NCI-H187 treated with DMSO at 0.1 percent for 48 hours (cell line): ENCODE results near the gene MAP3K20.
"Not testable (repeated sequence)": the region's sequence is repeated elsewhere in the genome, so short reads cannot be mapped to it uniquely, and the experiment has no call there.

Experiments
- DNase-seq: peaks from one replicate; lab custom pipeline; 2025; lab: John Stamatoyannopoulos, UW

The MAP3K20 gene

DNA sequence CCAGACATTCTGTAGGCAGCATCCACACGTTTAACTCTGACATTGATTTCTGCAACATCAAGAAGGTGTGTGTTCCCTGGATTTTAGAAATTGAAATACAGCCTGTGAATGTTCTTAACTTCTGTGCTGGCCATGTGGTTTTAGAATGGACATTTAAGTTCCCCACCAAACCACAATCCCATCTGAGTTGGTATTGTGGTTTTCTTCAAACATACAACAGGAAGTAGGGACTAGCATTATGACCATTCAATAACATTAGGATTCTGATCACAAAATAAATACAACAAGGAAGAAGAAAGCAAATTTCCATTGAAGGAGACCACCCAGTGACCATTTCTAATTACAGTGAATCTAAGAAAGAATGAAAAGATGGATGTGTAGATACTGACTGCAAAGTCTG, 51.2 kb downstream of the MAP3K20 start:
- no peak for DNase-seq

DNA sequence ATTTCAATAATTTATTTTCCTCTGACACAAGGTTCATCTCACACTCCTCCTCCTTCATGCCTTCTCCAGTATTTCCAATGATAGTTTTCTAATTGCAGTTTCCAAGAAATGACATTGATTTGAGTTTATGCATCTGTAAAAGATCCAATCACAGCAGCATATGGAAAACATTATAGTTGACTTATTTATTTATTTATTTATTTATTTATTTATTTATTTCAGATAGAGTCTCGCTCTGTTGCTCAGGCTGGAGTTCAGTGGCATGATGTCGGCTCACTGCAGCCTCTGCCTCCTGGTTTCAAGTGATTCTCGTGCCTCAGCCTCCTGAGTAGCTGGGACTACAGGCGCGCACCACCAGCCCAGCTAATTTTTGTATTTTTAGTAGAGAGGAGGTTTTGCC, 52.5 kb downstream of the MAP3K20 start:
- not testable (repeated sequence) for DNase-seq

DNA sequence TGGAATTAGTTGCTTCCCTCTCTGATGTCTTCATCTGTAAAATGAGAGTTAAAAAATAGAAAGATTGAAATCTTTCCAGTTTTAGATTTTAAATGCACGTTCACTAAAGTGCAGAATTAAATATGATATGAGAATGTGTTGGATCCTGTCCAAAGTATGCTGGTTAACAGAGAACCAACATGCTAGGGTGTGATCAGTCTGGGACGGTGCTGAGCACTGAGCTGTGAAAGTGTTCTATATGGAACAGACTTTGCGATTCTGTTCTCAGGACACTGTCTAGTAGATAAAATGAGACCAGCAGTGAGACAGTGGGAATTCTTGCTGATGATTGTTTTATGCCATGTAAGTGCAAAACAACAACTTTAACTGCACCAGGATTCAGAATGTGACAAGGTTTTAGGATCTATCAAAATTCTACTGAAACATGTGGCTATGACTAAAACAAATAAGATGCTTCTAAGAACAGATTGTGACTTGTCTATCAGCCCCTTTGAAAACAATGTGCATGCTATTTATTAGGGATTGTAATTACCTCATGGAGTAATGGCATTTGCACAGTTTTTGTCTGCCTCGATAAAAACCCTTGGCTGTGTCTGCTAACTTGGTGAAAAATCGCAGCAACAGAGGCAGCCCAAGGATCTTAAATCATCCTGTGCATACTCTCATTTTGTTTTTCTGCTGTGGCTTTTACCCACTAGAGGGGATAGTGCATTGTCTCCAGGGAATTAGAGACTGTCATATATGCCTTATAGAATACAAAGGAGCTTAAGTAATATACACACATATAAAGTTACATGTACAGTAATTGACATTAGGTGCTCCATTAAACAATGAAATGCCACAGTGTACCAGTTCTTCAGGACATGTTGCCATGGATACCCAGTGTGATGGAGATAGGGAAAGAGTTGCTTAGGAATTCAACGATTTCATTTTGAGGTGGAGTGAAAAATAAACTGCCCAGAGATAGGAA, 55.1 kb downstream of the MAP3K20 start:
- DNase-seq, result no peak

DNA sequence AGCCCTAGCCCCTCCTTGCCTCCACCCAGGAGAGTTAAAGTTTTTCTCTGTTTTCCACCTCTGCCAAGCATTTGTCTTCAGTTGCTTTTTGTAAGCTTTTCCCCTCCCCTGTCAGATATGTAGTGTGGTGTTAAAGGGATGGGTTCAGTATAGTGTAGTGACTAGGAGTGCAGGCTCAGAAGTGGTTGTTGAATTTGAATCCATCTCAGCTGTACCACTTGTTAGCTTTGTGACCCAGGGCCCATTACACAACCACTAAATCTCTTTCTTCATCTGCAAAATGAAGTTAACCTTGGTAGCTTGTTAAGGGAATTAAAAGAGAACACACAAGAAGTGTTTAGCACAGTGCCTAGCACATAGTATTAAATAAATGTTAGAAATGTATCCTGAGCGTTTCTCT, 56.9 kb downstream of the MAP3K20 start:
- DNase-seq, result no peak

DNA sequence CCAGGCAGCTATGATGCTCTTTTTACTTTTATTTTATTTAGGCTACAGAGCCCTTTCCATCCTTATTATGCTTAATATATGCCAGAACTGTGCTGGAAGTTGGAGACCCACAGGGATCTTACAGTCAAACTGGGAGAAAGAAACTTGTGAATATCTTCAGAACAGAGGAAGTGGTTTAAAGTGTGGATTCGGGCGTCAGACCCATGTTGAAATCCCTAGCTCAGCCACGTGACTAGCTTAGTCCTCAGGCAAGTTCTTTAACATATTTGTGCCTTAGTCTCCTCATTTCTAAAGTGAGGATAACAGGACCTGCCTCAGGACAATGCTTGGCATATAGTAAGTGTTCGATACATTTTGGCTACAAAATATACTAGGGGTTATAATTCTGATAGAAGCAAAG, 59.1 kb downstream of the MAP3K20 start:
- DNase-seq, result no peak

DNA sequence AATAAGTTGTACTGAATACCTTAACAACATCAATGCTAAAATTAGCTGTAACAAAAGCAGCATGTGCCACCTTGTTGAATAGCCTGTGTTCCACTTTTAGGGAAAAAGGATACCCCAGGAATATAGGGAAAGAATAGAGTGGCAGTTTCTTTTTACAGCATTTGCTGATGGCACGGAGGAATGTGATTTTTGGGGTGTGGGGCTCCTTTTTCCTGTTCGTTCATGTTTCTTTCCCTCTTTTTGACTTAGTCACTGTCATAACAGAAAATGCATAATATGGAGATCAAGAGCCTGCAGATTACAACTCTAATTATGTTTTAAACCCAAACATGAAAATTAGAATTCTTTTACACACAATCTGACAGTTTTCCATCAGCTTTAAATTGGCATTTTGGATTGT, 60.4 kb downstream of the MAP3K20 start:
- DNase-seq, result no peak

DNA sequence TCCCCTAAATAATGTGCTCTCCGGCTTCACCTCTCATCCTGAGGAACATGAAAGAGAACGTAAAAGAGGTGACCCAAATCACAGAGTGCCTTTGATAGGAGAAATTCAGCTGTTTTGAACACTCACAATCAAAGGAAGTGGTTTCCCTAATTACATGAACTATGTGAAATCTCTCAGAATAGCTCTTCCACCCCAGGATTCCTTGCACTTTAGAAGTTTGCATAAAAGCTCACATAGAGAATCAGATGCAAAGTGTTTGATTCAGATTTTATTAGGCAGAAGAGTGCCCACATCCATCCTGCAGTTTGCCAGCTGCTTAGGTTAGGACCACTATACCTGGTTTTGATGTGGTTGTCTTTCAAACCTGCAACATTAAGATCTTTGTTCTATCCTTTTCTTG, 61.0 kb downstream of the MAP3K20 start:
- DNase-seq, result no peak

DNA sequence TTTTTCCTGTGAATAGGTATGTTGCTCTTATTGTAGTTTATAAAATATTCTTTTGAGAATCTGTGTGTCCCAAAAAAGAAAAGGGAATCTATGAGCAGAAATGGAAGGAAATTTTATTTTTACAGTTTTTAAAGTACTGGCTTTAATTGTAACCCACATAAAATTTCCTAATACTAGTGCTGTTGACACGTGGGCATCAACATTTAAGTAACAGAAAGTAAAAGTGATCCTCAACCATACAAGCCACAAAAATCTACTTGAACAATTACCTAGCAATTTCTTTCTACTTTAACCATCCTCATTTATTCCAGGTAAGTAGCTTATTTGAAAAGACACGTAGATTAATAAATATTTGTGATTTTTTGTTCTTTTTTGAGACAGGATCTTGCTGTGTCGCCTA, 62.0 kb downstream of the MAP3K20 start:
- DNase-seq, result no peak

DNA sequence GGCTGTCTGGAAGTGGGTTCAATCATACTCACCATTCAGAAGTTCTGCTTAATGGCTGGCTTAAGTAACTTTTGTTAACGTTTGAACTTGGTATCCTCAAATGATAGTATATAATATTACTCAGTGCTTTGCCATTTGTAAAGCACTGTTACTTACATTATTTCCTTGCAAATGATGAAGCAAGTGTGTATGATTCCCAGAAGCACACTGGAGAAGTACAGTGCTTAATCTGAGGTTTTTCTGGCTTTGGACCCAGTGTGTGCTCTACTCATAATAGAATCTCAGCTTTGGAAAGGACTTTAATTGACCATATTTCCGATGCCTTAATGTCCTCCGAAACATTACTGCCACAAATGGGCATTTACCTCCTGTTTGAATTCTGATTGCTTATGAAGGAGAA, 63.3 kb downstream of the MAP3K20 start:
- no peak for DNase-seq

DNA sequence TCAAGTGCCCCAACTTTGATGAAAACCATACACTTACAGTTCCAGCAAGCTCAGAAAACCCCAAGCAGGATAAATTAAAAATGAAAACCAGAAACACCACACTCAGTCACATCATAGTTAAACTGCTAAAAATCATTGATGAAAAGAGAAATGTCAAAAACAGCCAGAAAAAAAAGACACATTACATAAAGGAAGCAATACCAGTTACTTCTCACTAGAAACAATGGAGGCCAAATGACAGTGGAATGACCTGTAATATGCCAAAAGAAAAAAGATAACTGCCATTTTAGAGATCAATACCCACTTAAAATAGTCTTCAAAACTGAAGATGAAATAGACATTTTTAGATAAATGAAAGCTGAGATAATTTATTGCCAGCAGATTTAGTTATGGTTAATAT, 66.0 kb downstream of the MAP3K20 start:
- DNase-seq, result no peak

DNA sequence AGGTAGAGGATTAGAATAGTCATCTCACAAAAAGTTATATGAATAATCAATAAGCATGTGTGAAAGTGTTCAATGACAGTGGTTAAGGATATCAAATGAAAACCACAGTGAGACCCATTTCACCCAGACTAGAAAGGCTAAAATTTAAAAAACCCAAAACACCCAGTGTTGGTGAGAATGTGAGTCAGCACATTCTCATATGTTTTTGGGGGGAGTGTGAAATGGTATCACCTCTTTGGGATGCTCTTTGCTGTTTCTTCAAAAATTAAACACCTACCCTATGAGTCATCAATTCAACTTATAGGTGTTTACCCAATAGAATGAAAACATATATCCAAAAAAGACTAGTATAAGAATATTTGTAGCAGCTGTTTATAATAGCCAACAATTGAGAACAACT, 69.8 kb downstream of the MAP3K20 start:
- no peak for DNase-seq

DNA sequence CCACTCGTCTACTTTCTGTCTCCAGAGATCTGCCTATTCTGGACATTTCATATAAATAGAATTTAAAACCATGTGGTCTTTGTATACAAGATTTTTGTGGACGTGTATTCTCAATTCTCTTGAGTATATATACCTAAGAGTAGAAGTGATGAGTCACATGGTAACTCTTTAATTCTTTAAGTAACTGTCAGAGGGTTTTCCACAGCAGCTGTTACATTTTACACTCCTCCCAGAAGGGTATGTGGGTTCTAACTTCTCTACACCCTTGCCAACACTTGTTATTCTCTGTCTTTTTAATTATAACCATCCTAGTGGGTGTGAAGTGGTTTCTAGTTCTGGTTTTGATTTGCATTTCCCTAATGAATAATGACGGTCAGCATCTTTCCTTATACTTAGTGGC, 70.9 kb downstream of the MAP3K20 start:
- no peak for DNase-seq

DNA sequence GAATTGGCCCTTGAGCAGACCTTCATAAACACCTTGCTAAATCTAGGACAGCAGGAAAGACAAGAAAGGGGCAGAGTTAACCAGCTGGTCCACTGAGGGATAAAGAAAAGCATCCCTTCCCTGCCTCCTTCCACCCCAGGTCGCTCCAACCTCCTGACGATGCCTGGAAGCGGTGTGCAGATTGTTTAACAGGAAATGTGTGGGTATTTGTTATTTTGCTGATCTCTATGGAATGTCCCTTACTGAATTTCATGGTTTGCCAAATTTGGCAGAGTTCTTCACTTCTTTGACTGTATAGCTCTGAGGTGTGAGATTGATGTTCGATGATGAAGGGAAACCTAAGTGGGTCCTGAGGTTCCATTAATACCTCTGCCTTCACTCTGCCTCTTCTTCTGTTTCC, 72.9 kb downstream of the MAP3K20 start:
- DNase-seq, result no peak

DNA sequence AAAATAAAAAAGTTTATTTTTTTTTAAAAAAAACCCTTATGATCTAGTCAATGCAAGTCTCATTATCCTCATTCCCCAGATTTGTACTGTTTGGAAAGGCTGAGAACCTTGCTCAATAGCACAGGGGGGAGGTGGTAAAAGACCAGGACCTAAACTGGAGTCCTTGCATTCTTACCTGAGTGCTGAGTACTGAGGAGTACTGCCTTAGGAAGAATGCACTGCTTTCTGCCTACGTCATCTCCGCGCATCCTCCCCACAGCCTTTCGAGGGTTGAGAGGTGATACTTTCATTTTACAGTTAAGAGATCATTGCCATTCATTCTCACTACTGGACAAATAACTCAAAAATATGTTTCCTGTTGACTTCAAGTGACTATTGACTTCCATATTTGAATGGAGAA, 73.8 kb downstream of the MAP3K20 start:
- no peak for DNase-seq

DNA sequence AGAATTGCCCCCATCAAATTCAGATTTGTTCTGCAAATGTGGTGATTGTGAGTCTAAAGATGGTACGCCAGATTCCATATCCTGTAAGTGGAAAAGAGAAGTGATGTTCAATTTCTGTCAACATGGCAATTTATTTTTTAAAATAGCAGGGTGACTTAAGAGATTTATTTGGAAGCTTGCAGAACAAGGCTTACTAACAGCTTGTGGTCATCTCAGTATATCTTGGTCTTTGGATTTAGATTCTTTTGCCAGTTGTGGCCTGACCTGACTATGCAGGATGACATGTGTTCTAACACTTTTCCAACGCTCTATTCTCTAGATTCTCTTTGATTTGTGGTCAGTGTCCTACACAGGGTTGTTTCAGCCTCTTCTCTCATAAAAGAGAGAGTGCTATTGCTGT, 74.4 kb downstream of the MAP3K20 start:
- no peak for DNase-seq

DNA sequence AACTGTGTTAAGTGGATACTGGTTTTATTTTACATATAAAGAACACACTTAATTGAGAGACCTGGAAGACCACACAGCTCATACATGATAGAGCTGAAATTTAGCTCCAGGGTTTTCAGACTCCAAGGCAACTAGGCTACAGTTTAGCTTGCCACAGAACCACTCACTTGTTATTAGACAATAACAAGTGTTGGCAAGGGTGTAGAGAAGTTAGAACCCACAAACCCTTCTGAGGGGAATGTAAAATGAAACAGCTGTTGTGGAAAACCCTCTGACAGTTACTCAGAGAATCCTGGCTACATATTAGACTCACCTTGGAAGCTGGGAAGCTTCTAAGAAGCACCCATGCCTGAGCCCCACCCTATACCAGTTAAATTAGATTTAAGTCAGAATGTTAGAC, 75.3 kb downstream of the MAP3K20 start:
- DNase-seq, result no peak

DNA sequence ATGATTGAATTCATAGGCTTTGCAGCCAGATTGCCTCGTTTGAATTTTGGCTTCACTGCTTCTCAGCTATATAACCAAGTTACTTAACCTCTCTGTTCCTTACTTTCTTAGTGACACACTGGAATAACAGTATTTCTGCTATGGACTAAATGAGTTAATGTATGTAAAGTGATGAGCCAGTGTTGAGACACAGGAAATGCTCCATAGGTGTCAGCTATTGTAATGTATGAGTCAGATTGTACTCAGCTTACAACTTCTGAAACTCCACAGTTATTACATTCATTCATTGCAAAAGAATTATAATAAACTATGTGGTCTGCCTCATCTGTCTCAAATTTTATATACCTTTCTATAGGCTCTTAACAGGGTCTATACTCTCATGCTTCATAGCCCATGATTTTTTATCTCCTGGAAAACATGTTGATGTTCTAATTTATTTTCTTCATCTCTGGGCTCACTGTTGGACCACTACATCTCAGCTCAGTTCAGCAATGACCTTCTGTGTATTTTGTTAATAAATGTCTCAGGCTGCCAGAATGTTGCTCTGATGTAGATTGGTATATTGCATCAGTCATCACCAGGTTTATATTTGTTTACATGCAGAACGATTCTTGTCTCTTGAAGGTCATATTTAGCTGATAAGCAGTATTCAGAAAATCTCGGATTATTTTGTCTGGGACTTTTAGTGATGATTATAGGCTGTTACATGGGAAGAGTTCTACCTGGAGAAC, 76.2 kb downstream of the MAP3K20 start:
- no peak for DNase-seq

DNA sequence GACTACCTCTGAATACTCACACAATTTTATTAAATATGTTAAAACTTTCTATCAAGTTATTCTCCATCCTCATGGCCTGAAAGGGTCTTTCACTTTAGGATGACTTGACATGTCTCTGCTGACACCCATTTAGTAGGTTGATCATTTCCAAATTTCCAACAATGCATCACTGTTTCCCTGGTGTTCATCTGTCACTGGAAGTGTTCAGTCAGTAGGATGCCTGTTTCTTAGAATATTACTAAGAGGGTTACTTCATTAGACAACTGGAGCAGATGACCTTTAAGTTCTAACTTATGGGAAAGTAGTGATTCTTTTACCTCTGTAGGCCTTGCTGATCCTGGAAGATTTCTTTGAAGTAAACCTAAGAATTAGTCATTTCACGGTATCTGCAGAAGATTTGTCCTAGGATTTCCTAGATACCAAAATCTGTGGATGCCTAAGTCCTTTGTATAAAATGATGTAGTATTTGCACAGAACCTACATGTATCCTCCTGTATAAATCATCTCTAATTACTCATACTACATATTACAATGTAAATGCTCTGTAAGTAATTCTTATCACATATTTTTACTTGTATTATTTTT, 77.7 kb downstream of the MAP3K20 start:
- no peak for DNase-seq

DNA sequence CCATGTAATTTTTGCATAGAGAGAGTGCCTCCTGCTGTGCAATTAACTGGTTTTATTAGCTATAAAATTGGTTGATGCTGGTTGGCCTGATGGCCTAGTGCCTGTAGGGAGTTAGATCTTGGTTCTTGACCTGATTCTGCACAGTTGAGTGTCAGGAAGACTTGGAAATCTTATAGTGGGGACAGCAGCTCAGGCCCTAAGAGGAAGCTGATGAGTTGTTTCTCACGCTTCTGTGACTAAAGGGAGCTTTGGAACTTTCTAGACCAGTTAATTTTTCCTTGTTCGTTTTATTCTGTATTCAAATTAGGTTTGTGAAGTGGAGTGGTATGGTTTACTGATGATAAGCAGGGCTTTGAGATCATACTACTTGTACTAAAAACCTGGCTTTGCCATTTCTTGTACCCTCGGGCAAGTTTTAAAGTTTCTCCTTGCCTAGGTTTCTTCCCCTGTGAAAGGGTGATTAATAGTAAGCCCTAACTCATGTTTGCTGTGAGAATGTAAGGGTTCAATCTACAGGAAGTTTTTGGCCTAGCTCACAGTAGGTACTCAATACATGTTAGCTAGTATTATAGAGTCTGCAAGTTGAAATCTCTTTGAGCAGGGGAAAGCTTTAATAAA, 82.1 kb downstream of the MAP3K20 start:
- DNase-seq, result no peak

DNA sequence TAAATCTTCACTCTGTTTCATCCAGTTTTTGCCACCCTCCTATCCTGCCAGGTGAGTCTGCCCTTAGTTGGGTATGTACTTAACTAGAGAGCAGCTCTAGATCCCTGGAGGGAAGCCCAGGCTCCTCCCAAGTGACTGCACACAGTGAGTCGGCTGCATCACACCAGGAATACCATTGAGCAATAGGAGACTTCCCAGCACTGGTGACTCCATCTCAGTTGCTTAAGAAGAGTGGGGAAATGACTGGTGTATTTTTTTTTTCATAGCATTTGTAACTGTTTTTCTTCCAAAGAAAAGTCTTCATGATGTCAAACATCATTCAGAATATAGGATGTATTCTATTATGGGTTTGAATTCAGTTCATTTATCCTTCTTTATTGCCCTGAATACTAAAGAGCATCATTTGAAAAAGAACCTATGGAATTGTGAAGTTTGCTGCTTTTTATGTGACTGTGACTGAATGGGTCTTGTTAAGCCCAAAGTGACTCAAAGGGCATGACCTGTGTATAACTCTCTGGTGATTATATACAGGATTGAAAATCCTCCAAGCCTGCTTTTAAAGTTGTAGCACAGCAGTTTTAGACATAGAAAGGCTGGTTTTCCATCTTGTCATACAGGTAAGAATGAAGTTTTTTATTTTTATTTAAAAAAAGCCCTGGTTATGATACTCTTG, 84.3 kb downstream of the MAP3K20 start:
- no peak for DNase-seq

DNA sequence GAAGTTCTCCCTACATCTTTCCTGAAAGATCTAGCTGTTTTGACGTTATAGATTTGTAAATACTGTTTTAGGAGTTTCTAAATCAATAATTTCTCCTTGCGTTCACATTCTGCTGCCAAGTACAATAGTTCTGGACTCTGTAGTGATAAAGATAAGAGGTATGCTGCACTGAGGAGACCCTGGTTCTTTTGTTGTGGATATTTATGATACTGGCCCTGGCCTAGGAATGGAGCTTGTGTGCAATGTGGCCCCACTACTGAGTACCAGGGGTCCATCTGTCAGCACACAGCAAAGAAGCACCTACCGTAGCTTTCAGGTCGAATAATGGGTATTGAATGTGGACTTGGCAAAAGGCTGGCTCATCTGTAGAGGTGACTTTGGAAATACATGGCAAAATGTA, 85.0 kb downstream of the MAP3K20 start:
- no peak for DNase-seq

DNA sequence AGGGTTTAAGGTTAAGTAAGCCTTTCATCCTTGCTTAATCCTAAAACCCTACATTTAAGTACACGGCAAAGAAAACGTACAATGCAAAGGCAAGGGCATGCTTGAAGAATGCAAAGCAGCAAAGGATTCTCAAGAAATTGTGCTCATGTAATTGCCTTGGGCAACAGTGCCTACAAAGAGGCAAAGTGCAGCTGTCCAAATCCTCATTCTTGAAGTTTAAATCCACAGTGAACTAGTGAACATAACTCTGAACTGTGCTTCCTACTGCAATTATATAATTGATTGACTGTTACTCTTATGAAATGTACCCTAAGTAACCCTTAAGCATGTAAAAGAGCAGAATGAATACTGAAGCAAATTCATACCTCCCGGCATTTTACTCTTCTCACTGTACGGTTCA, 85.4 kb downstream of the MAP3K20 start:
- DNase-seq, result no peak
